Measurements from ENCODE around the gene TSBP1.

DNA sequence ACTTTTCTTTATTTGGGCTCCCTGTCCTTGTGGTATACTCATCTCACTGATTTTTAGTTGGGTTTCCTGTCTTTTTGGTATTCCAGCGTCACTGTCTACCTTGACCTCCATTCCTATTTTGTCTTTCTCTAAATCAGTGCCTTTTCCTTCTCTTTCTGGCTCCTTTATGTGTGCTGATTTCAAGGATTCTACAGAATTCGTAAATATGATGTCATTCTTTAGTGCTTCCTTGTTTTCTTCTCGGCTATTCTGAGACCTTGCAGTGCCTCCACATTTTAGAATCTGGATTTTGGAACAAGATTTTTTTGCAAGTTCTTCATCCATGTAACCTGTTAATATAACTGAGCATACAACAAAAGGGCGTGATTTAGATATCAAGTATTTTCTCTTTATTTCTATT, 78.0 kb downstream of the TSBP1 start:
- no peak for TF ChIP-seq CTCF (IDR thresholded peaks at IDR 0.05)
- no peak for TF ChIP-seq POLR2A (IDR thresholded peaks at IDR 0.05)
- TF ChIP-seq EP300 (IDR thresholded peaks at IDR 0.05) = no peak
- TF ChIP-seq POLR2AphosphoS5 (IDR thresholded peaks at IDR 0.05) = no peak

Measured in suprapubic skin (tissue), 4 donors.